GM12801 (cell line): ENCODE data around the gene ADM2.

Source experiments
- TF ChIP-seq, protein P1 (sequence below): IDR thresholded peaks from one replicate; pipeline ENCODE4 v1.5.1; 2011; ENCODE audit warnings: control low read depth; ENCODE audit not compliant: insufficient read length; ENCODE audit errors: extremely low read depth

Gene ADM2

DNA sequence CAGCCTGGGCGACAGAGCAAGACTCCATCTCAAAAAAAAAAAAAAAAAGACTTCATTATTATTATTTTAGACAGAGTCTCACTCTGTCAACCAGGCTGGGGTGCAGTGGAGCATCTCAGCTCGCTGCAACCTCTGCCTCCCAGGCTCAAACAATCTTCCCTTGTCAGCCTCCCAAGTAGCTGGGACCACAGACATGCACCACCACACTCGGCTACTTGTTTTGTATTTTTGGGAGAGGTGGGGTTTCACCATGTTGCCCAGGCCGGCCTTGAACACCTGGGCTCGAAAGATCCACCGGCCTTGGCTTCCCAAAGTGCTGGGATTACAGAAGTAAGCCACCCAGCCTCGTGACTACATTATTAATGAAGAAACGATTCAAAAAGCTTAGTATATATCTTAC, 53.8 kb downstream of the ADM2 start:
- TF ChIP-seq, protein P1, sequence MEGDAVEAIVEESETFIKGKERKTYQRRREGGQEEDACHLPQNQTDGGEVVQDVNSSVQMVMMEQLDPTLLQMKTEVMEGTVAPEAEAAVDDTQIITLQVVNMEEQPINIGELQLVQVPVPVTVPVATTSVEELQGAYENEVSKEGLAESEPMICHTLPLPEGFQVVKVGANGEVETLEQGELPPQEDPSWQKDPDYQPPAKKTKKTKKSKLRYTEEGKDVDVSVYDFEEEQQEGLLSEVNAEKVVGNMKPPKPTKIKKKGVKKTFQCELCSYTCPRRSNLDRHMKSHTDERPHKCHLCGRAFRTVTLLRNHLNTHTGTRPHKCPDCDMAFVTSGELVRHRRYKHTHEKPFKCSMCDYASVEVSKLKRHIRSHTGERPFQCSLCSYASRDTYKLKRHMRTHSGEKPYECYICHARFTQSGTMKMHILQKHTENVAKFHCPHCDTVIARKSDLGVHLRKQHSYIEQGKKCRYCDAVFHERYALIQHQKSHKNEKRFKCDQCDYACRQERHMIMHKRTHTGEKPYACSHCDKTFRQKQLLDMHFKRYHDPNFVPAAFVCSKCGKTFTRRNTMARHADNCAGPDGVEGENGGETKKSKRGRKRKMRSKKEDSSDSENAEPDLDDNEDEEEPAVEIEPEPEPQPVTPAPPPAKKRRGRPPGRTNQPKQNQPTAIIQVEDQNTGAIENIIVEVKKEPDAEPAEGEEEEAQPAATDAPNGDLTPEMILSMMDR, result no peak
